Skin of body (tissue), 1 donor: ENCODE data around the gene CRLF2. TPM values are rescaled to one million over a fixed set of nuclear protein-coding genes. Genes with fewer than 3 reads are reported as not detected.

ENCODE experiments used
- total RNA-seq: library from RNA; depleted of rRNA; stranded (reverse); fragments of >200 nt; gene quantifications from one replicate; pipeline ENCODE4 v1.2.3, GENCODE V29; 2014

Gene CRLF2
- total RNA-seq, 1 donor from 2014 or later = 0.49 TPM

Other genes starting within 250 kb of the CRLF2 start
- 9.0 TPM for gene CSF2RA, start 56.2 kb upstream of the CRLF2 start, total RNA-seq
- 5.7 TPM for gene IL3RA, start 124.1 kb upstream of the CRLF2 start, total RNA-seq
- gene SLC25A6, start 179.5 kb upstream of the CRLF2 start, total RNA-seq = 126 TPM
- gene ASMTL, start 240.3 kb upstream of the CRLF2 start, total RNA-seq = 10.2 TPM